PC-9 (cell line): ENCODE results near the gene PTGDS.

Experiments used
- EZH2 ChIP-seq: fragments of 200-600 bp; sonication (generic); IDR thresholded peaks from 2 replicates; pipeline ENCODE4 v1.8.0; 2017; ENCODE audit warnings: antibody characterized with exemption, low read depth
- TF ChIP-seq, protein P1 (sequence below): fragments of 200-600 bp; sonication (generic); conservative IDR thresholded peaks from 2 replicates; pipeline ENCODE4 v1.6.1; 2017; ENCODE audit warnings: mixed run types, antibody characterized with exemption, mild to moderate bottlenecking, moderate library complexity

DNA sequence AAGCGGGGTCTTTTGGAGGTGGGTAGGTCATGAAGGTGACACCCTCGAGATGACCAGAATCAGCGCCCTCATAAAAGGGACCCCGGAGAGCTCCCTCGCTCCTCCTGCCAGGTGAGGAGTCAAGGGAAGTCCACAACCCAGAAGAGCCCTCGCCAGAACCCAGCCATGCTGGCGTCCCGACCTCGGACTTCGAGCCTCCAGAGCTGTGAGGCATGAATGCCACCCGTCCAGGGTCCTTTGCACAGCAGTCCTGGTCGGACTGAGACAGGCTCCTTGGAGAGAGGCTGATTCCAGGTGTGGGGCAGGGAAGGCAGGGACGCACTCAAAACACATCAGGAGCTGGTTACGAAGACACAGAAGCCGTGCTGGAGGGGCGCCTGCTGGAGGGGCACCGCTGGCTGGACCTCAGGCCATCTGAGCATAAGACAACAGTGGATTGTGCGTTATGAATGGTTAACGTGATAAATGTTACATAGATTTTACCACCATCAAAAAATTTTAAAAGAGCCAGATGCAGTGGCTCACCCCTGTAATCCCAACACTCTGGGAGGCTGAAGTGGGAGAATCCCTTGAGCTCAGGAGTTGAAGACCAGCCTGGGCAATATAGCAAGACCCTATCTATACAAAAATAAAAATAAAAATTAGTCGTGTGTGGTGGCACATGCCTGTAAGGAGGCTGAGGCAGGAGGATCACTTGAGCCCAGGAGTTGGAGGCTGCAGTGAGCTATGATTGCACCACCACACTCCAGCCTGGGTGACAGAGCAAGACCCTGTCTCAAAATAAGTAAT lies 24.7 kb downstream of the PTGDS start:
- TF ChIP-seq, protein P1, sequence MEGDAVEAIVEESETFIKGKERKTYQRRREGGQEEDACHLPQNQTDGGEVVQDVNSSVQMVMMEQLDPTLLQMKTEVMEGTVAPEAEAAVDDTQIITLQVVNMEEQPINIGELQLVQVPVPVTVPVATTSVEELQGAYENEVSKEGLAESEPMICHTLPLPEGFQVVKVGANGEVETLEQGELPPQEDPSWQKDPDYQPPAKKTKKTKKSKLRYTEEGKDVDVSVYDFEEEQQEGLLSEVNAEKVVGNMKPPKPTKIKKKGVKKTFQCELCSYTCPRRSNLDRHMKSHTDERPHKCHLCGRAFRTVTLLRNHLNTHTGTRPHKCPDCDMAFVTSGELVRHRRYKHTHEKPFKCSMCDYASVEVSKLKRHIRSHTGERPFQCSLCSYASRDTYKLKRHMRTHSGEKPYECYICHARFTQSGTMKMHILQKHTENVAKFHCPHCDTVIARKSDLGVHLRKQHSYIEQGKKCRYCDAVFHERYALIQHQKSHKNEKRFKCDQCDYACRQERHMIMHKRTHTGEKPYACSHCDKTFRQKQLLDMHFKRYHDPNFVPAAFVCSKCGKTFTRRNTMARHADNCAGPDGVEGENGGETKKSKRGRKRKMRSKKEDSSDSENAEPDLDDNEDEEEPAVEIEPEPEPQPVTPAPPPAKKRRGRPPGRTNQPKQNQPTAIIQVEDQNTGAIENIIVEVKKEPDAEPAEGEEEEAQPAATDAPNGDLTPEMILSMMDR: no peak
- no peak for TF ChIP-seq EZH2
